Measurements from ENCODE around the gene SGMS1. TPM values are rescaled to one million over a fixed set of nuclear protein-coding genes. Genes with fewer than 3 reads are reported as not detected.

SGMS1 gene
- total RNA-seq, 3 donors from 2014 or later (not counting 1 experiment from before 2014, with no cell fraction given) = 24.5 to 32.7 (median 30.4) TPM

DNA sequence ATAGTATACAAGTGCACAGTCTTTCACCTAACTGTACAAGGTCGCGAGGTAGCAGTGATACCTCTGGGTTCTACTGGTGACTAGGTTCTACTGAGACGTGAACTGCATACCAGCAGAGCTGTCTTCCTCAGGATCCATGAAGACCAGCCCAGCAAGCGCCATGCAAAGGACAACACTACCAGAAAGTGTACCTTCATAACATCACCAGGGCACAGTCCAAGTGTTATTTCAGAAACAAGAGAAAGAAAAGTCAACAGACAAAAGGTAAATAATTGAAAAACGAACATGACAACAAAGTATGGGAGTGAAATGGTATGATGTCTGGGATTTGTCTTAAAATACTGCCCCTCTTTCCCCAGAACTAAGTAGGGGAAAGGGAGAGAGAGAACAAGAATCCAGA, 231.3 kb downstream of the SGMS1 start:
- Mint-ChIP-seq H3K9me3 (no peaks in the 10 kb centered on the region), H3K4me3 (no peak overlapping the region), H3K27ac (no peak overlapping the region), H3K36me3 (no peaks in the 10 kb centered on the region), H3K4me1 (peaks cover 31 to 32% of the 10 kb centered on the region in 2 donors), H3K27me3 (ENCODE audit: low read depth in 2 of 2) (no peaks in the 10 kb centered on the region)
- DNase-seq (no peak), ATAC-seq (no peak)
- no peak for TF ChIP-seq CTCF (IDR thresholded peaks at IDR 0.05)
- H3K9me3 ChIP-seq (ENCODE audit: control insufficient read depth, insufficient read depth, low read length) = no peaks in the 10 kb centered on the region
- no peaks in the 10 kb centered on the region for H3K4me1 ChIP-seq (ENCODE audit: control insufficient read depth, insufficient read depth, low read length)
- WGBS (ENCODE audit: insufficient coverage) = 98% methylated on average over 5 of the region's 5 CpGs
- H3K36me3 ChIP-seq (ENCODE audit: control insufficient read depth, insufficient read depth, low read length) = no peaks in the 10 kb centered on the region
- intact Hi-C loops (cut with micrococcal nuclease) = no loop called here
- H3K27ac ChIP-seq (ENCODE audit: low read length) = no peak overlapping the region
- no peak overlapping the region for H3K4me3 ChIP-seq (ENCODE audit: low read length)
- no peaks in the 10 kb centered on the region for H3K27me3 ChIP-seq (ENCODE audit: control insufficient read depth, insufficient read depth, low read length)

GRCh38 chr10:50390302-50390701, 233.5 kb downstream of the SGMS1 start:
- Mint-ChIP-seq H3K27ac (no peak overlapping the region), H3K9me3 (no peaks in the 10 kb centered on the region), H3K4me1 (peaks cover 26% of the 10 kb centered on the region in 2 donors), H3K27me3 (ENCODE audit: low read depth in 2 of 2) (no peaks in the 10 kb centered on the region), H3K4me3 (no peak overlapping the region), H3K36me3 (no peaks in the 10 kb centered on the region)
- ATAC-seq (no peak), DNase-seq (no peak)
- WGBS (ENCODE audit: insufficient coverage) = 97% methylated on average over 2 of the region's 2 CpGs
- H3K27ac ChIP-seq (ENCODE audit: low read length) = no peak overlapping the region
- TF ChIP-seq CTCF (IDR thresholded peaks at IDR 0.05) = no peak
- no peaks in the 10 kb centered on the region for H3K36me3 ChIP-seq (ENCODE audit: control insufficient read depth, insufficient read depth, low read length)
- intact Hi-C loops (cut with micrococcal nuclease) = no loop called here
- no peak overlapping the region for H3K4me3 ChIP-seq (ENCODE audit: low read length)
- no peaks in the 10 kb centered on the region for H3K9me3 ChIP-seq (ENCODE audit: control insufficient read depth, insufficient read depth, low read length)
- H3K27me3 ChIP-seq (ENCODE audit: control insufficient read depth, insufficient read depth, low read length) = no peaks in the 10 kb centered on the region
- no peaks in the 10 kb centered on the region for H3K4me1 ChIP-seq (ENCODE audit: control insufficient read depth, insufficient read depth, low read length)

- H3K4me3 Mint-ChIP-seq = no peak overlapping the region
- ATAC-seq = no peak
- DNase-seq = no peak
- TF ChIP-seq CTCF (IDR thresholded peaks at IDR 0.05) = no peak
- intact Hi-C loops (cut with micrococcal nuclease) = no loop called here
- Histone ChIP-seq H3K9me3 (ENCODE audit: control insufficient read depth, insufficient read depth, low read length) (no peaks in the 10 kb centered on the region), H3K4me3 (ENCODE audit: low read length) (no peak overlapping the region), H3K27ac (ENCODE audit: low read length) (no peak overlapping the region), H3K4me1 (ENCODE audit: control insufficient read depth, insufficient read depth, low read length) (no peaks in the 10 kb centered on the region), H3K27me3 (ENCODE audit: control insufficient read depth, insufficient read depth, low read length) (no peaks in the 10 kb centered on the region), H3K36me3 (ENCODE audit: control insufficient read depth, insufficient read depth, low read length) (no peaks in the 10 kb centered on the region)
- H3K27ac Mint-ChIP-seq = no peak overlapping the region
- peaks cover 28 to 31% of the 10 kb centered on the region in 2 donors for H3K4me1 Mint-ChIP-seq
- 100% methylated on average over 2 of the region's 2 CpGs for WGBS (ENCODE audit: insufficient coverage)
- H3K36me3 Mint-ChIP-seq = no peaks in the 10 kb centered on the region
- H3K27me3 Mint-ChIP-seq (ENCODE audit: low read depth in 2 of 2) = no peaks in the 10 kb centered on the region
- H3K9me3 Mint-ChIP-seq = no peaks in the 10 kb centered on the region
Measured at GRCh38 chr10:50388181-50388580, 235.6 kb downstream of the SGMS1 start.

GRCh38 chr10:50387732-50388073, 236.1 kb downstream of the SGMS1 start:
- Histone ChIP-seq H3K4me1 (ENCODE audit: control insufficient read depth, insufficient read depth, low read length) (no peaks in the 10 kb centered on the region), H3K27ac (ENCODE audit: low read length) (no peak overlapping the region), H3K4me3 (ENCODE audit: low read length) (no peak overlapping the region), H3K27me3 (ENCODE audit: control insufficient read depth, insufficient read depth, low read length) (no peaks in the 10 kb centered on the region), H3K36me3 (ENCODE audit: control insufficient read depth, insufficient read depth, low read length) (no peaks in the 10 kb centered on the region), H3K9me3 (ENCODE audit: control insufficient read depth, insufficient read depth, low read length) (no peaks in the 10 kb centered on the region)
- no peak overlapping the region for H3K27ac Mint-ChIP-seq
- intact Hi-C loops (cut with micrococcal nuclease) = no loop called here
- H3K27me3 Mint-ChIP-seq (ENCODE audit: low read depth in 2 of 2) = no peaks in the 10 kb centered on the region
- DNase-seq = no peak
- 35% methylated on average over 2 of the region's 2 CpGs for WGBS (ENCODE audit: insufficient coverage)
- H3K36me3 Mint-ChIP-seq = no peaks in the 10 kb centered on the region
- ATAC-seq = no peak
- H3K4me3 Mint-ChIP-seq = no peak overlapping the region
- no peaks in the 10 kb centered on the region for H3K9me3 Mint-ChIP-seq
- peaks cover 25 to 31% of the 10 kb centered on the region in 2 donors for H3K4me1 Mint-ChIP-seq
- TF ChIP-seq CTCF (IDR thresholded peaks at IDR 0.05) = no peak
